Right cardiac atrium (tissue), 5 donors: ENCODE measurements around the gene FREM2. TPM values are rescaled to one million over a fixed set of nuclear protein-coding genes. Genes with fewer than 3 reads are reported as not detected.
A peak's percentile ranks its signal among the peaks of the same experiment; 100 is the strongest.

ENCODE experiments used
- ATAC-seq, 2 donors: fragments of 200-7000 bp; cut with Tn5 transposase; one replicate each; pipeline versions ENCODE4 v1.8.0 to v1.9.1; 2020; ENCODE audit warnings: moderate library complexity in 2 of 2, mild to moderate bottlenecking in 1 of 2
- DNase-seq, 3 donors: peaks; one replicate each; pipeline ENCODE4 v3.0.0-alpha.2; 2020
- H3K27ac ChIP-seq: one replicate; pipeline ENCODE4 v1.5.1; 2013; ENCODE audit warnings: mild to moderate bottlenecking, low read length, control low read depth, moderate library complexity
- H3K27me3 ChIP-seq: one replicate; pipeline ENCODE4 v1.6.1; 2013; ENCODE audit not compliant: control insufficient read depth, insufficient read depth
- H3K4me1 ChIP-seq: one replicate; pipeline ENCODE4 v1.6.1; 2013; ENCODE audit warnings: low read length; ENCODE audit not compliant: control insufficient read depth, insufficient read depth
- H3K4me3 ChIP-seq: one replicate; pipeline ENCODE4 v1.5.1; 2013; ENCODE audit warnings: low read length, control low read depth
- H3K9me3 ChIP-seq: one replicate; pipeline ENCODE4 v1.6.1; 2013; ENCODE audit warnings: low read length; ENCODE audit not compliant: control insufficient read depth
- WGBS: extraction: QIAGEN DNeasy Blood & Tissue Kit; methylation state at CpG from one replicate; pipeline ENCODE4 v1.1.7; 2013; 5-methylcytosine and 5-hydroxymethylcytosine counted together
- intact Hi-C, 4 donors: fragments of 100-400 bp; cut with DNase I; formaldehyde crosslinking; loops; one replicate each; pipeline versions ENCODE4 v1.11.0 to v1.14.0; 2022 to 2023
- polyA plus RNA-seq: library from polyadenylated mRNA; stranded (reverse); fragments of 200-250 nt; gene quantifications from one replicate; pipeline ENCODE4 v1.2.3, GENCODE V29; 2013
- total RNA-seq, 4 donors: library from RNA; stranded (reverse); fragmentation: NEBNext Ultra II Directional; extraction: Animal tissue kit (Norgen Biotek cat#: 25700); gene quantifications; one replicate each; pipeline ENCODE4 v1.2.1, GENCODE V29; 2021
- donor health status: healthy with polysubstance abuse.
- donor health status: DM: no; HTN: yes; CAD: no.
- donor health status: DM: no; HTN: no; CAD: no.
- donor health status: DM: no; HTN: yes; CAD: no; lungs with severe emphysema.
- donor health status: DM: yes; HTN: yes; CAD: no.

FREM2 gene
- total and polyA plus RNA-seq, 5 donors = under 0.01 to 0.03 (median 0.03) TPM; not detected in 1

DNA sequence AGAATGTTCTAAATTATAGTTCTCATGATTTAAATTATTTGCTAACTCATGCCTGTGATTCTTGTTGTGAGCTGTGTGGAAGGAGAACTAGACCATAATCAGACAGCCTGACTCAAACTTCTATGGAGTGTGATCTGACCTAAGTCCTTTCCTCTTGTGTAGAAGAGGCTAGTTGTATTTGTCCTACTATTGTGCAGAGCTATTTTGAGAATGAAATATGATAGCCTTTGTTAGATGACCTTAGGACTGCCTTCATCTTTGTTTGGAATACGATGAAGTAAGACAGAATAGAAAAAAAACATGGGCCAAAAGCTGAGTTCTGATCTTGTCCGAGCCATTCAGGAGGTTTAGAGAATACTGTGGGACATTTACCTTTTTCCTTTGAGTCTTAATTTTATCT is 184.4 kb downstream of the FREM2 start:
- no peaks in the 10 kb centered on the region for H3K27me3 ChIP-seq
- no peak for ATAC-seq
- intact Hi-C loops = no loop called here
- H3K4me1 ChIP-seq = no peaks in the 10 kb centered on the region
- 46% methylated on average over 2 of the region's 2 CpGs for WGBS
- no peaks in the 10 kb centered on the region for H3K9me3 ChIP-seq
- no peak overlapping the region for H3K4me3 ChIP-seq
- no peak for DNase-seq
- H3K27ac ChIP-seq = no peak overlapping the region

GRCh38 chr13:38872693-38873092 is 185.8 kb downstream of the FREM2 start:
- DNase-seq = peak; percentile 16 to 64 (median 30)
- intact Hi-C loops = no loop called here

DNA sequence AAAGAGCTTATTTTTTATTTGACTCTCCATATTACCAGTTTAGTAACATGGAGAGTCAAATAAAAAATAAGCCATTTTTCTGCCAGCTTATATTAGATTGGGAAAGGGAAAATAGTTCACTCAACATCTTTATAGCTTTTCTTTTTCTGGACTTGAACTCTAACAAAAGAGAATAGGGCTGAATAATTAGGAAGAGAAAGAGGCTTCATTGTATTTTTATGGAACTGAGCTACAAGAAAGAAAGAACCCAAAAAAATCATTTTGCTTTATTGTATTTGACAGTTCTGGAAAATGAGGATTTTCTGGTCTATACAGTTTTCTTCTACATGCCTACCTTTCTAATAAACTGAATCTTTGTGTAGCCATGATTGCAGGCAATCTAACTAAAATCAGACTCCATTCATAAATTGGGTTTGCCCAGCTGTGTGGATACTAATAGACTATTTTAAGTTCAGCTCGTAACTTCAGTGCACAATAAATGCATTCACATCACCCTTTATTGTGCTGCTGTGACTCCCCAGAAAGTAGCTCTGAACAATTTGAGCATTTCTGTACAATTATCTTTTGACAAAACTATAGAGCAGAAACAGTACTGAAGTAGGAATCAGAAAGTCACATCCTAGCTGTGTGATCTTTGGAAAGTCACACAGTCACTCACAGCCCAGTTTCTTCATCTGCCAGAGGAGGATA is 188.5 kb downstream of the FREM2 start:
- intact Hi-C loops = no loop called here
- H3K27ac ChIP-seq = no peak overlapping the region
- no peaks in the 10 kb centered on the region for H3K27me3 ChIP-seq
- ATAC-seq (no peak), DNase-seq (no peak)
- no peaks in the 10 kb centered on the region for H3K9me3 ChIP-seq
- H3K4me1 ChIP-seq = no peaks in the 10 kb centered on the region
- WGBS = 66% methylated on average over 1 of the region's 1 CpG
- no peak overlapping the region for H3K4me3 ChIP-seq

More at GRCh38 chr13:38872693-38873092, 185.8 kb downstream of the FREM2 start:
- no peak for ATAC-seq
- H3K4me3 ChIP-seq = no peak overlapping the region
- WGBS = 17% methylated on average over 7 of the region's 7 CpGs
- no peak overlapping the region for H3K27ac ChIP-seq
- no peaks in the 10 kb centered on the region for H3K4me1 ChIP-seq
- no peaks in the 10 kb centered on the region for H3K9me3 ChIP-seq
- no peaks in the 10 kb centered on the region for H3K27me3 ChIP-seq

DNA sequence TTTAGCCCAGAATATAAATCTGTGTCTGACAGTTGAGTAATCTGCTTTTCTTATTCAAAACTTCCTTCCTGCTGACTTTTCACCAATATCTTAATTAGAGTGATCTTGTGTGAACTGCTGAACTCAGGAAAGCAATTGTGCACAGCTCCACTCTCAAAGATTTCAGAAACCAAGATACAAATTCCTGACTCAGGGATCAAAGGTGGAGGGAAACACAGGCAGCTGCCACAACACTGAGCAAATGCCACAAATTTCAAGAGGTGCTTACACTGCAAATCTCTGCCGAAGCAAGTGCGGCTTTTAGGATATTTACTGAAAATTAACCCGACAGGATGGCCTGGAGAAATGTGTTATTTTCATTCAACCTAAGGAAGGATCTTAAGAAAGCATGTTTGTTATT is 192.4 kb downstream of the FREM2 start:
- intact Hi-C loops = no loop called here
- Histone ChIP-seq H3K27me3 (no peaks in the 10 kb centered on the region), H3K27ac (no peak overlapping the region), H3K4me3 (no peak overlapping the region), H3K4me1 (no peaks in the 10 kb centered on the region), H3K9me3 (no peaks in the 10 kb centered on the region)
- 67% methylated on average over 3 of the region's 3 CpGs for WGBS
- ATAC-seq = no peak
- no peak for DNase-seq

GRCh38 chr13:38879786-38880185 is 192.9 kb downstream of the FREM2 start:
- intact Hi-C loops = no loop called here

GRCh38 chr13:38880397-38880796 is 193.5 kb downstream of the FREM2 start:
- intact Hi-C loops = no loop called here
- 87% methylated on average over 5 of the region's 5 CpGs for WGBS

More at GRCh38 chr13:38879786-38880185, 192.9 kb downstream of the FREM2 start:
- Histone ChIP-seq H3K9me3 (no peaks in the 10 kb centered on the region), H3K4me1 (no peaks in the 10 kb centered on the region), H3K27ac (no peak overlapping the region), H3K4me3 (no peak overlapping the region), H3K27me3 (no peaks in the 10 kb centered on the region)
- ATAC-seq (no peak), DNase-seq (no peak)

GRCh38 chr13:38883783-38884182 is 196.9 kb downstream of the FREM2 start:
- DNase-seq (no peak), ATAC-seq (peak in 1 of 2 donors; percentile 62)
- Histone ChIP-seq H3K4me1 (no peaks in the 10 kb centered on the region), H3K27ac (no peak overlapping the region), H3K27me3 (no peaks in the 10 kb centered on the region), H3K4me3 (no peak overlapping the region), H3K9me3 (no peaks in the 10 kb centered on the region)
- 19% methylated on average over 2 of the region's 2 CpGs for WGBS
- intact Hi-C loops = no loop called here

More at GRCh38 chr13:38880397-38880796, 193.5 kb downstream of the FREM2 start:
- no peak overlapping the region for H3K4me3 ChIP-seq
- DNase-seq (no peak), ATAC-seq (no peak)
- no peaks in the 10 kb centered on the region for H3K9me3 ChIP-seq
- no peaks in the 10 kb centered on the region for H3K27me3 ChIP-seq
- no peak overlapping the region for H3K27ac ChIP-seq
- H3K4me1 ChIP-seq = no peaks in the 10 kb centered on the region

DNA sequence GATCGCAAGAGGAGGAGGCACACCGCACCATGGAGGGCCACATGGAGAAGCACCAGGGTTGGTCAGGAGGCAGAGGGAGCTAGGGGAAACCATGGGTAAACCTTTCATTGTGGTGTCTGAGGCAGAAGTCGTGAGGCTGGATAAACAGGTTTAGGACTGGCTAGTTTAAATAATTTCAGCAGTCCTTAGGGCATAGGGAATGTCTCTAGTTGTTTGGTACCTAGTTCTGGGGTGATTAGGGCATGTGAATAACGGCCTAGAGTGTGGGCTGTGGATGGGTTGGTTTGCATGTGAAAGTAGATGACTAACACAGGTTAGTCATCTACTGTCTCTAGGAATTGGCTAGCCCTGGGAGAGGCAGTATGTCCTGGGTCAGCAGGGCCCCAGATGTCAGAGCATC is 201.4 kb downstream of the FREM2 start:
- no peak for ATAC-seq

GRCh38 chr13:38895075-38895474 is 208.2 kb downstream of the FREM2 start:
- intact Hi-C loops = no loop called here

More for the DNA sequence above, 201.4 kb downstream of the FREM2 start:
- Histone ChIP-seq H3K27me3 (no peaks in the 10 kb centered on the region), H3K27ac (no peak overlapping the region), H3K9me3 (no peaks in the 10 kb centered on the region), H3K4me3 (no peak overlapping the region), H3K4me1 (no peaks in the 10 kb centered on the region)
- 82% methylated on average over 4 of the region's 4 CpGs for WGBS
- DNase-seq = no peak
- intact Hi-C loops = no loop called here

DNA sequence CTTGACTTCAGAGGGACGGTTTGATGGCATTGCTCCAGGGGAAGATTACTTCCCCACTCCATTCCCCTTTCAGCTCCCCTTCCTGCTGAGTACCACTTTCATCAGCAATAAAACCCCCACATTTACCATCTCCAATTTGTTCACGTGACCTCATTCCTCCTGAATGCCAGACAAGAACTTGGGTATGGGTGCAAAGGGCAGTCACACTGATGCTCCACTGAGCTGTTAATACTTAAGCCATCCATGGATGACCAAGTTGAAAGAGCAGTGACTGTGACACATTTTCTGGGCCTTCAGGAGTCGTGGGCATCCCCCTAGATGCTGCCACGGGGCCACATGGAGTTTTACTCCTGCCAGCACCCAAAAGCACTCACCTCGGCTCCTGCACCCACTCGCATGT is 210.6 kb downstream of the FREM2 start:
- no peaks in the 10 kb centered on the region for H3K27me3 ChIP-seq
- no peak for DNase-seq
- no peaks in the 10 kb centered on the region for H3K4me1 ChIP-seq
- no peaks in the 10 kb centered on the region for H3K9me3 ChIP-seq
- ATAC-seq = no peak
- no peak overlapping the region for H3K27ac ChIP-seq
- H3K4me3 ChIP-seq = no peak overlapping the region
- WGBS = 84% methylated on average over 6 of the region's 6 CpGs
- intact Hi-C loops = no loop called here

More at GRCh38 chr13:38895075-38895474, 208.2 kb downstream of the FREM2 start:
- no peak for DNase-seq
- WGBS = 88% methylated on average over 1 of the region's 1 CpG
- Histone ChIP-seq H3K9me3 (no peaks in the 10 kb centered on the region), H3K27ac (no peak overlapping the region), H3K4me1 (no peaks in the 10 kb centered on the region), H3K27me3 (no peaks in the 10 kb centered on the region), H3K4me3 (no peak overlapping the region)
- no peak for ATAC-seq

GRCh38 chr13:38898481-38898880 is 211.6 kb downstream of the FREM2 start:
- no peaks in the 10 kb centered on the region for H3K4me1 ChIP-seq
- H3K27me3 ChIP-seq = no peaks in the 10 kb centered on the region
- H3K9me3 ChIP-seq = no peaks in the 10 kb centered on the region
- 51% methylated on average over 2 of the region's 2 CpGs for whole genome bisulfite sequencing
- DNase-seq = no peak
- intact Hi-C loops = no loop called here
- H3K4me3 ChIP-seq = no peak overlapping the region
- H3K27ac ChIP-seq = no peak overlapping the region
- no peak for ATAC-seq

GRCh38 chr13:38899571-38899970 is 212.7 kb downstream of the FREM2 start:
- H3K27me3 ChIP-seq = no peaks in the 10 kb centered on the region
- 74% methylated on average over 4 of the region's 4 CpGs for WGBS
- H3K9me3 ChIP-seq = no peaks in the 10 kb centered on the region
- DNase-seq (no peak), ATAC-seq (no peak)
- intact Hi-C loops = no loop called here
- H3K4me3 ChIP-seq = no peak overlapping the region
- H3K4me1 ChIP-seq = no peaks in the 10 kb centered on the region
- no peak overlapping the region for H3K27ac ChIP-seq
